Liver (tissue), 9 donors: Measurements from ENCODE around the gene DNM2. TPM values are rescaled to one million over a fixed set of nuclear protein-coding genes. Genes with fewer than 3 reads are reported as not detected.

Experiments used
- DNase-seq: peaks from one replicate; pipeline ENCODE4 v3.0.0-alpha.2; 2017; ENCODE audit warnings: low spot score
- H3K27ac ChIP-seq, 2 donors: one replicate each; pipeline ENCODE4 v1.7.0; 2013; ENCODE audit warnings: inconsistent platforms in 2 of 2, low read length in 2 of 2, control low read depth in 1 of 2, low read depth in 1 of 2, mild to moderate bottlenecking in 1 of 2
- H3K27me3 ChIP-seq, 4 donors: one replicate each; pipeline versions ENCODE4 v1.6.1 to v1.7.0; 2013; ENCODE audit warnings: low read length in 3 of 4, inconsistent platforms in 1 of 4, mild to moderate bottlenecking in 1 of 4, moderate library complexity in 1 of 4; ENCODE audit not compliant: control insufficient read depth in 4 of 4, insufficient read depth in 4 of 4
- H3K36me3 ChIP-seq, 4 donors: one replicate each; pipeline versions ENCODE4 v1.6.1 to v1.7.0; 2013; ENCODE audit warnings: low read length in 3 of 4, mild to moderate bottlenecking in 3 of 4, low read depth in 1 of 4, moderate library complexity in 1 of 4; ENCODE audit not compliant: control insufficient read depth in 4 of 4, insufficient read depth in 3 of 4
- H3K4me1 ChIP-seq, 4 donors: one replicate each; pipeline versions ENCODE4 v1.6.1 to v1.7.0; 2013; ENCODE audit warnings: low read length in 3 of 4, mild to moderate bottlenecking in 3 of 4, moderate library complexity in 1 of 4; ENCODE audit not compliant: control insufficient read depth in 4 of 4, insufficient read depth in 4 of 4
- H3K4me3 ChIP-seq, 3 donors: one replicate each; pipeline versions ENCODE4 v1.6.1 to v1.7.0; 2013; ENCODE audit warnings: low read length in 3 of 3, control low read depth in 1 of 3, low read depth in 1 of 3, mild to moderate bottlenecking in 1 of 3
- H3K9ac ChIP-seq, 2 donors: one replicate each; pipeline ENCODE4 v1.7.0; 2013; ENCODE audit warnings: low read length in 2 of 2, mild to moderate bottlenecking in 2 of 2, moderate library complexity in 2 of 2, control low read depth in 1 of 2, low read depth in 1 of 2
- H3K9me3 ChIP-seq, 4 donors: one replicate each; pipeline versions ENCODE4 v1.6.1 to v1.7.0; 2013; ENCODE audit warnings: low read length in 3 of 4; ENCODE audit not compliant: control insufficient read depth in 4 of 4
- ATF3 ChIP-seq: IDR thresholded peaks from 2 replicates; pipeline ENCODE4 v1.6.1; 2016; ENCODE audit warnings: antibody characterized with exemption
- CTCF ChIP-seq: fragments of 150-350 bp; IDR thresholded peaks from 2 replicates; pipeline ENCODE4 v1.5.1; 2017; ENCODE audit warnings: improper control_type of control experiment, low read depth, low read length; ENCODE audit not compliant: missing input control
- EGR1 ChIP-seq, 2 donors: IDR thresholded peaks; 2 replicates each; pipeline ENCODE4 v1.6.1; 2016 to 2018; ENCODE audit warnings: antibody characterized with exemption in 2 of 2, low read depth in 2 of 2
- FOXA1 ChIP-seq: IDR thresholded peaks from 2 replicates; pipeline ENCODE4 v1.6.1; 2016; ENCODE audit warnings: antibody characterized with exemption
- FOXA2 ChIP-seq: IDR thresholded peaks from 2 replicates; pipeline ENCODE4 v1.6.1; 2016; ENCODE audit warnings: antibody characterized with exemption
- GABPA ChIP-seq, 2 donors: IDR thresholded peaks in 1 of 2; conservative IDR thresholded peaks in 1 of 2; 2 replicates each; pipeline ENCODE4 v1.6.1; 2016; ENCODE audit warnings: antibody characterized with exemption in 2 of 2, mild to moderate bottlenecking in 1 of 2, moderate library complexity in 1 of 2
- HNF4A ChIP-seq, 2 donors: conservative IDR thresholded peaks; 2 replicates each; pipeline ENCODE4 v1.6.1; 2016; ENCODE audit warnings: antibody characterized with exemption in 2 of 2, mild to moderate bottlenecking in 2 of 2
- HNF4G ChIP-seq: IDR thresholded peaks from 2 replicates; pipeline ENCODE4 v1.6.1; 2016; ENCODE audit warnings: antibody characterized with exemption
- JUND ChIP-seq, 2 donors: IDR thresholded peaks; 2 replicates each; pipeline ENCODE4 v1.6.1; 2016; ENCODE audit warnings: antibody characterized with exemption in 2 of 2
- MAX ChIP-seq: IDR thresholded peaks from 2 replicates; pipeline ENCODE4 v1.6.1; 2016; ENCODE audit warnings: antibody characterized with exemption
- NR2F2 ChIP-seq: IDR thresholded peaks from 2 replicates; pipeline ENCODE4 v1.6.1; 2016; ENCODE audit warnings: antibody characterized with exemption
- RAD21 ChIP-seq, 2 donors: IDR thresholded peaks; 2 replicates each; pipeline ENCODE4 v1.6.1; 2016; ENCODE audit warnings: antibody characterized with exemption in 2 of 2, mild to moderate bottlenecking in 2 of 2
- RXRA ChIP-seq, 2 donors: IDR thresholded peaks; 2 replicates each; pipeline ENCODE4 v1.6.1; 2017 to 2018; ENCODE audit warnings: antibody characterized with exemption in 2 of 2, mild to moderate bottlenecking in 1 of 2
- SP1 ChIP-seq: IDR thresholded peaks from 2 replicates; pipeline ENCODE4 v1.6.1; 2018; ENCODE audit warnings: antibody characterized with exemption, mild to moderate bottlenecking
- TAF1 ChIP-seq: conservative IDR thresholded peaks from 2 replicates; pipeline ENCODE4 v1.6.1; 2016; ENCODE audit warnings: antibody characterized with exemption, mild to moderate bottlenecking
- YY1 ChIP-seq: IDR thresholded peaks from 2 replicates; pipeline ENCODE4 v1.6.1; 2016; ENCODE audit warnings: antibody characterized with exemption, mild to moderate bottlenecking
- WGBS: extraction: QIAGEN DNeasy Blood & Tissue Kit; methylation state at CpG from one replicate; pipeline ENCODE4 v1.1.7; 2013; 5-methylcytosine and 5-hydroxymethylcytosine counted together
- polyA plus RNA-seq, 2 donors: library from polyadenylated mRNA; stranded (reverse) in 1 of 2; unstranded in 1 of 2; fragments of 200-250 nt in 1 of 2; fragments of >200 nt in 1 of 2; fragmentation: Nextera tagmentation in 1 of 2; extraction: Ambion mirVana in 1 of 2; gene quantifications; one replicate each; pipeline versions ENCODE4 v1.2.1 to v1.2.3, GENCODE V29; 2013 to 2015
- total RNA-seq, 2 donors: library from RNA; depleted of rRNA; stranded (reverse); fragments of >200 nt; gene quantifications; one replicate each; pipeline ENCODE4 v1.2.3, GENCODE V29; 2014
- TF ChIP-seq, protein P1 (sequence below): IDR thresholded peaks from 2 replicates; pipeline ENCODE4 v1.6.1; 2016; ENCODE audit warnings: antibody characterized with exemption, mild to moderate bottlenecking
- TF ChIP-seq, protein P2 (sequence below): IDR thresholded peaks from 2 replicates; pipeline ENCODE4 v1.6.1; 2016; ENCODE audit warnings: antibody characterized with exemption
- donor health status: healthy.
- donor health status: healthy.
- donor health status: healthy.
- donor health status: healthy.
- donor health status: healthy.

DNM2 gene
- total and polyA plus RNA-seq, 4 donors = 23.1 to 95.1 (median 59.1) TPM

DNA sequence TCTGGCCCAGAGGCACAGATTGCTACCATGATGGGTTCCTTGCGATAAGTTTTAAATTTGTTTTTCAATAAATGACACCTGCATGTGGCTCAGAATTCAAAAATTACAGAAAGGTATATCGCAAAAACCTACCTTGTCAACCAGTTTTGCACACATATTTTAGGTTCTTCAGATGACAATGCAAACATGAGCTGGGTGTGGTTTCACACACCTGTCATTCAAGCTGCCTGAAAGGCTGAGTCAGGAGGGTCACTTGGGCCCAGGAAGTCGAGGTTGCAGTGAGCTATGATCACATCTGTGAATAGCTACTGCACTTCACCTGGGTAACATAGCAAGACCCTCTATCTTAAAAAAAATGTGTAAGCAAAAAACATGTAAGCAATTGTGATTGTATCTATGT is 56.1 kb downstream of the DNM2 start:
- peaks cover 4 to 18% (median 14%) of the 10 kb centered on the region in 4 donors for H3K4me1 ChIP-seq
- no peak for DNase-seq
- H3K27ac ChIP-seq = no peak overlapping the region
- H3K9ac ChIP-seq = no peak overlapping the region
- no peaks in the 10 kb centered on the region for H3K9me3 ChIP-seq
- 88% methylated on average over 3 of the region's 3 CpGs for WGBS
- H3K27me3 ChIP-seq = no peaks in the 10 kb centered on the region
- H3K36me3 ChIP-seq = peaks cover 9 to 37% (median 21%) of the 10 kb centered on the region in 4 donors
- no peak for TF ChIP-seq HNF4G
- TF ChIP-seq RXRA (IDR thresholded peaks at IDR 0.05) = no peak
- TF ChIP-seq MAX = no peak
- no peak for TF ChIP-seq TAF1
- TF ChIP-seq RAD21 (IDR thresholded peaks at IDR 0.05) = no peak
- TF ChIP-seq HNF4A (conservative IDR thresholded peaks at IDR 0.05) = no peak
- TF ChIP-seq SP1 = no peak
- no peak for TF ChIP-seq FOXA1
- TF ChIP-seq EGR1 (IDR thresholded peaks at IDR 0.05; ENCODE audit: low read depth in 2 of 2) = no peak
- TF ChIP-seq, protein P1, sequence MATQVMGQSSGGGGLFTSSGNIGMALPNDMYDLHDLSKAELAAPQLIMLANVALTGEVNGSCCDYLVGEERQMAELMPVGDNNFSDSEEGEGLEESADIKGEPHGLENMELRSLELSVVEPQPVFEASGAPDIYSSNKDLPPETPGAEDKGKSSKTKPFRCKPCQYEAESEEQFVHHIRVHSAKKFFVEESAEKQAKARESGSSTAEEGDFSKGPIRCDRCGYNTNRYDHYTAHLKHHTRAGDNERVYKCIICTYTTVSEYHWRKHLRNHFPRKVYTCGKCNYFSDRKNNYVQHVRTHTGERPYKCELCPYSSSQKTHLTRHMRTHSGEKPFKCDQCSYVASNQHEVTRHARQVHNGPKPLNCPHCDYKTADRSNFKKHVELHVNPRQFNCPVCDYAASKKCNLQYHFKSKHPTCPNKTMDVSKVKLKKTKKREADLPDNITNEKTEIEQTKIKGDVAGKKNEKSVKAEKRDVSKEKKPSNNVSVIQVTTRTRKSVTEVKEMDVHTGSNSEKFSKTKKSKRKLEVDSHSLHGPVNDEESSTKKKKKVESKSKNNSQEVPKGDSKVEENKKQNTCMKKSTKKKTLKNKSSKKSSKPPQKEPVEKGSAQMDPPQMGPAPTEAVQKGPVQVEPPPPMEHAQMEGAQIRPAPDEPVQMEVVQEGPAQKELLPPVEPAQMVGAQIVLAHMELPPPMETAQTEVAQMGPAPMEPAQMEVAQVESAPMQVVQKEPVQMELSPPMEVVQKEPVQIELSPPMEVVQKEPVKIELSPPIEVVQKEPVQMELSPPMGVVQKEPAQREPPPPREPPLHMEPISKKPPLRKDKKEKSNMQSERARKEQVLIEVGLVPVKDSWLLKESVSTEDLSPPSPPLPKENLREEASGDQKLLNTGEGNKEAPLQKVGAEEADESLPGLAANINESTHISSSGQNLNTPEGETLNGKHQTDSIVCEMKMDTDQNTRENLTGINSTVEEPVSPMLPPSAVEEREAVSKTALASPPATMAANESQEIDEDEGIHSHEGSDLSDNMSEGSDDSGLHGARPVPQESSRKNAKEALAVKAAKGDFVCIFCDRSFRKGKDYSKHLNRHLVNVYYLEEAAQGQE = no peak
- TF ChIP-seq, protein P2, sequence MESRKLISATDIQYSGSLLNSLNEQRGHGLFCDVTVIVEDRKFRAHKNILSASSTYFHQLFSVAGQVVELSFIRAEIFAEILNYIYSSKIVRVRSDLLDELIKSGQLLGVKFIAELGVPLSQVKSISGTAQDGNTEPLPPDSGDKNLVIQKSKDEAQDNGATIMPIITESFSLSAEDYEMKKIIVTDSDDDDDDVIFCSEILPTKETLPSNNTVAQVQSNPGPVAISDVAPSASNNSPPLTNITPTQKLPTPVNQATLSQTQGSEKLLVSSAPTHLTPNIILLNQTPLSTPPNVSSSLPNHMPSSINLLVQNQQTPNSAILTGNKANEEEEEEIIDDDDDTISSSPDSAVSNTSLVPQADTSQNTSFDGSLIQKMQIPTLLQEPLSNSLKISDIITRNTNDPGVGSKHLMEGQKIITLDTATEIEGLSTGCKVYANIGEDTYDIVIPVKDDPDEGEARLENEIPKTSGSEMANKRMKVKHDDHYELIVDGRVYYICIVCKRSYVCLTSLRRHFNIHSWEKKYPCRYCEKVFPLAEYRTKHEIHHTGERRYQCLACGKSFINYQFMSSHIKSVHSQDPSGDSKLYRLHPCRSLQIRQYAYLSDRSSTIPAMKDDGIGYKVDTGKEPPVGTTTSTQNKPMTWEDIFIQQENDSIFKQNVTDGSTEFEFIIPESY = no peak
- TF ChIP-seq ATF3 = no peak
- TF ChIP-seq CTCF = no peak
- TF ChIP-seq YY1 = no peak
- no peak for TF ChIP-seq FOXA2
- no peak for TF ChIP-seq NR2F2
- TF ChIP-seq GABPA (IDR thresholded peaks at IDR 0.05 in 1 of 2, conservative IDR thresholded peaks at IDR 0.05 in 1 of 2) = no peak
- H3K4me3 ChIP-seq = no peak overlapping the region

DNA sequence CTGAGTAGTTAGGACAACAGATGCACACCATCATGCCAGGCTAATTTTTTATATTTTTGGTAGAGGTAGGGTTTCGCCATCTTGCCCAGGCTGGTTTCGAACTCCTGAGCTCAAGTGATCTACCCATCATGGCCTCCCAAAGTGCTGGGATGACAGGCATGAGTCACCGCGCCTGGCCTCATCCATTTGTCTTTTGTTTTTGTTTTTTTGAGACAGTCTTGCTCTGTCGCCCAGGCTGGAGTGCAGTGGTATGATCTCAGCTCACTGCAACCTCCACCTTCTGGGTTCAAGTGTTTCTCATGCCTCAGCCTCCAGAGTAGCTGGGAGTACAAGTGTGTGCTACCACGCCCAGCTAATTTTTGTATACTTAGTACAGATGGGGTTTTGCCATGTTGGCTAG is 57.0 kb downstream of the DNM2 start:
- H3K27me3 ChIP-seq = no peaks in the 10 kb centered on the region
- TF ChIP-seq RXRA (IDR thresholded peaks at IDR 0.05) (no peak), FOXA2 (no peak), JUND (IDR thresholded peaks at IDR 0.05) (no peak), FOXA1 (no peak), HNF4G (no peak), RAD21 (IDR thresholded peaks at IDR 0.05) (no peak), NR2F2 (no peak), ATF3 (no peak), TAF1 (no peak), GABPA (IDR thresholded peaks at IDR 0.05 in 1 of 2, conservative IDR thresholded peaks at IDR 0.05 in 1 of 2) (no peak), MAX (no peak)
- no peak overlapping the region for H3K9ac ChIP-seq
- peaks cover 0 to 8% (median 5%) of the 10 kb centered on the region in 4 donors for H3K4me1 ChIP-seq
- H3K27ac ChIP-seq = no peak overlapping the region
- WGBS = 97% methylated on average over 6 of the region's 6 CpGs
- DNase-seq = no peak
- no peak overlapping the region for H3K4me3 ChIP-seq
- H3K9me3 ChIP-seq = no peaks in the 10 kb centered on the region
- peaks cover 9 to 40% (median 22%) of the 10 kb centered on the region in 4 donors for H3K36me3 ChIP-seq
